Measurements from ENCODE around the gene ATRX.
"Not testable (repeated sequence)": the region's sequence is repeated elsewhere in the genome, so short reads cannot be mapped to it uniquely, and the experiment has no call there.

DNA sequence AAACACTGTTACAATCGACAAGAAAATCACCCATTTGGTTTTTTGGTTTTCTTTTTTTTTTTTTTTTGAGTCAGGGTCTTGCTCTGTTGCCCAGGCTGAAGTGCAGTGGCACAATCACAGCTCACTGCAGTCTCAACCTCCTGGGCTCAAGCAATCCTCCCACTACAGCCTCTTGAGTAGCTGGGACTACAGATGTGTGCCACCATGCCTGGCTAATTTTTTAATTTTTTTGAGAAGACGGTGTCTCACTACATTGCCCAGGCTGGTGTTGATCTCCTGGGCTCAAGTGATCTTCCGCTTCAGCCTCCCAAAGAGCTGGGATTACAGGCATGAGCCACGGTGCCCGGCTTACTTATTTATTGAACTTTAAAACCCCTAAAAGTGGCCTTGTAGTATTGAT is 45.5 kb upstream of the ATRX start:
- TF ChIP-seq EZH2 (IDR thresholded peaks at IDR 0.05; ENCODE audit: low read depth, low read length, severe bottlenecking); EP300 (IDR thresholded peaks at IDR 0.05; ENCODE audit: borderline replicate concordance in 1 of 2, low read depth in 2 of 2, low read length in 2 of 2); MAFK (IDR thresholded peaks at IDR 0.05; ENCODE audit: low read depth, low read length); CTCF (IDR thresholded peaks at IDR 0.05; ENCODE audit: control extremely low read depth in 1 of 3, insufficient read depth in 1 of 3, low read depth in 1 of 3, low read length in 3 of 3); CTBP2 (IDR thresholded peaks at IDR 0.05; ENCODE audit: borderline replicate concordance, insufficient read depth, insufficient read length, low read length); TBP (IDR thresholded peaks at IDR 0.05; ENCODE audit: low read depth, low read length); MAX (IDR thresholded peaks at IDR 0.05); RNF2 (IDR thresholded peaks at IDR 0.05; ENCODE audit: borderline replicate concordance, low read depth, low read length, missing control alignments, poor library complexity, severe bottlenecking); POLR2AphosphoS5 (IDR thresholded peaks at IDR 0.05; ENCODE audit: low read depth, low read length); YY1 (IDR thresholded peaks at IDR 0.05; ENCODE audit: low read depth, low read length); CHD2 (IDR thresholded peaks at IDR 0.05; ENCODE audit: low read length): not testable (repeated sequence)

All from H1 (cell line).